ENCODE results near the gene SLC25A47.
"Not testable (repeated sequence)": the region's sequence is repeated elsewhere in the genome, so short reads cannot be mapped to it uniquely, and the experiment has no call there.

SLC25A47 gene

DNA sequence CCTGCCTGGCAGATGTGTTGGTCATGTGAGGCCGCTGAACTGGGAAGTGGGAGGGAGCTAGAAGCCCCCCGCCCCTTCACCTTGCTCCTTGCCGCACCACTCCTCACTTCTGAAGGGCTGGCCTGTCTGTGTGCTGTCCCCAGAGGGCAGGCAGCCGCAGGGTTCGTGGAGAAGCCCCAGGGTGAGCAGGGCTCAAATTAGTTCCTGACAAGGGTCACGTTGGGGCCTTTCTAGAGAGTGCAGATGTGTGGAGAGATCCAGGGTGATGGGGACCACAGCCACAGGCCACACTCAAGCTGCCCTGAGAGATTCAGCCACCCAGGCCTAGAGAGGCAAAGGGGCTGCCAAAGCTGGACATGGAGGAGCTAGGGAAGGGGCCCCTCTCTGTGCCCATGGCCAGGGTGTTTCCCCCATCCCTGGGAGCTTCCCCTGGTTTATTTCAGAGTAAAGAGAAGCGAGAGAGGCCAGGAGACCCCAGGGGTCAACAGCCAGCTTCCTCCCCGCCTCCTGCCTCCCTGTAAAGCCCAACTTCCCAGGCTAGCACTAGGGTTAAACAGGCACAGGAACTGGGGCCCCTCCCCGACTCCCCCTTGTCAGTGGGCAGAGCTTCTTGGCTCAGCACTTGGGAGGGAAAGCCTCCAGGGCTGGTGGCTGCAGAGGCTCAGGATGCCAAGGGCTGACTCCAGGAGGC, 33.1 kb upstream of the SLC25A47 start:
- DNase-seq (ENCODE audit: low spot score) = no peak

GRCh38 chr14:100290607-100291304, 32.4 kb upstream of the SLC25A47 start:
- DNase-seq (ENCODE audit: low spot score) = no peak

GRCh38 chr14:100291305-100292075, 31.6 kb upstream of the SLC25A47 start:
- no peak for DNase-seq (ENCODE audit: low spot score)

- DNase-seq (ENCODE audit: low spot score) = no peak
These were observed 30.8 kb upstream of the SLC25A47 start for GRCh38 chr14:100292301-100292775.

- DNase-seq (ENCODE audit: low spot score) = no peak
These were observed 30.2 kb upstream of the SLC25A47 start for GRCh38 chr14:100292776-100293461.

- no peak for DNase-seq (ENCODE audit: low spot score)
These were observed 29.5 kb upstream of the SLC25A47 start for GRCh38 chr14:100293497-100294212.

DNA sequence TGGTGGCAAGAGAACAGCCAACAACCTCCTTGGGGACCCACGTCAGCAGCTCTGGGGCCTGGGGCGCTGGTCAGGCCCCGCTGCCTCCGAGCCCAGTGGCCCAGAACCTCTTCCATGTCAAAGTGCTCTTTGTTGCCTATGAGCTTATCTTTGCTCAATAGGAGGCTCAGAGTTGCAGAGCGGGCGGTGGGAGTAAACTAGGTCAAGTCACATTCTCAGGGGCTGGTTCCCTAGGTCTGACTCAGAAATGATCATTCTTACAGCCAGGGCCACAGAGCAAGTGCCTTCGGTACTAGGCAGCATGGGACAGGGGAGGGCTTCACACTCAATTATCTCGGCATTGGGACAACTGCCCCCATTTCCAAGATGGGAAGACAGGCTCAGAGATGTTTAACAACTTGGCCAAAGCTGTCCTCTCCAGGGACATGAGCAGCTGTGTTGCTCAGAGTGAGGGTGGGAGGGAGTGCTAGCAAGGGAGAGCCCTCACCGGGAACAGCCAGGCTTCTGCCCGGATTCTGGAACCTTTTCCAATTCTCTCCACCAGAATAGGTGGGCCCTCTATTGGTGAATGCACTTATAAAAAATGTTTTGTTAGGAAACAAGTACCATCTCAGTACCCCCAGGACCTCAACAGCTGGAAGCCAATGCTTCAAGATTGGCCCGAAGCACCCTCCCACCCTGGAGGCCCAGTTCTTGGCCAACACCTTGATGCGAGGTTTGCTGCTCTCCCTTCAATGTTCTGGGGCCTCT, 28.8 kb upstream of the SLC25A47 start:
- DNase-seq (ENCODE audit: low spot score) = no peak

- no peak for DNase-seq (ENCODE audit: low spot score)
These were observed 28.2 kb upstream of the SLC25A47 start for GRCh38 chr14:100294963-100295330.

DNA sequence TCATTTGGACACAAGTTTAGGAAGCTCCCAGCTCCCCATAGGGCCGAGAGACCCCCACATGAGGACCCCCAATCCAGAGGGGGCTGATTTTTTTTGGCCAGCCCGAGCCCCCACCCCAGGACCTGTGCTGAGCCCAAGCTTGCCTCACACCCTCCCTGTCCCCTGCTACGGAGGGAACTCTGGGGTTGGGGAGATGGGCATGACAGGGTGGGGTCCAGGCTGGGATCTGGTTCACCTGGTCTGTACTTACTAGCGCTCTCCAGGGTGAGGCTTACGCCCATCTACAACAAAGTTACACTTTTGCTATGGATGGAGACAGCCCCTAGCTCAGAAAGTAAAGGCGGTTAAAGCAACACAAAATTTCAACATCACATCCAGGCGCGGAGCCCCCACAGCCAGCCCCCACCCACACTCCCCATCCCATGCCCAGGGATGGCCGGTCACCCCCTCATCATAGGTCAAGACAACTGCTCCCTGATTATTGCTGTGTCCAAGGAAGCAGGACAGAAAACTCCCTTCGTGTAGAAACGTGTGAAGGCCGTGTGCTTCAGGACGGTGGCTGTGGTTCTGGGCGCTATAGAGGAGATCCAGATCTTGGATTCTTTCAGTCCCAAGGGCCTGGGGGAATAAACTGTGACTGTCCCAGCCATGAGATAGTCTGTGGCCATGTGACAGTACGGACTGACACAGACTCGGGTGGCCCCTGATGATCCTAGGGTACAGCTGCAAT, 27.6 kb upstream of the SLC25A47 start:
- DNase-seq (ENCODE audit: low spot score) = no peak

- no peak for DNase-seq (ENCODE audit: low spot score)
These were observed 27.0 kb upstream of the SLC25A47 start for GRCh38 chr14:100296106-100296651.

DNA sequence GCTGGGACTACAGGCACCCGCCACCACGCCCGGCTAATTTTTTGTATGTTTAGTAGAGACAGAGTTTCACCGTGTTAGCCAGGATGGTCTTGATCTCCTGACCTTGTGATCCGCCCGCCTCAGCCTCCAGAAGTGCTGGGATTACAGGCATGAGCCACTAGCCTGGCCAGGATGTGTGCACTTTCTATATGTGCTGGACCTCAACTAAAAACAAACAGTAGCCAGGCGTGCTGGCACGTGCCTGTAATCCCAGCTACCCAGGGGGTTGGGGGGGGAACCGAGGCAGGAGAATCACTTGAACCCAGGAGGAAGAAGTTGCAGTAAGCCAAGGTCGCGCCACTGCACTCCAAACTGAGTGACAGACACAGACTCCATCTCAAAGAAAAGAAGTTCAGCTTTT, 26.4 kb upstream of the SLC25A47 start:
- DNase-seq (ENCODE audit: low spot score) = not testable (repeated sequence)

DNA sequence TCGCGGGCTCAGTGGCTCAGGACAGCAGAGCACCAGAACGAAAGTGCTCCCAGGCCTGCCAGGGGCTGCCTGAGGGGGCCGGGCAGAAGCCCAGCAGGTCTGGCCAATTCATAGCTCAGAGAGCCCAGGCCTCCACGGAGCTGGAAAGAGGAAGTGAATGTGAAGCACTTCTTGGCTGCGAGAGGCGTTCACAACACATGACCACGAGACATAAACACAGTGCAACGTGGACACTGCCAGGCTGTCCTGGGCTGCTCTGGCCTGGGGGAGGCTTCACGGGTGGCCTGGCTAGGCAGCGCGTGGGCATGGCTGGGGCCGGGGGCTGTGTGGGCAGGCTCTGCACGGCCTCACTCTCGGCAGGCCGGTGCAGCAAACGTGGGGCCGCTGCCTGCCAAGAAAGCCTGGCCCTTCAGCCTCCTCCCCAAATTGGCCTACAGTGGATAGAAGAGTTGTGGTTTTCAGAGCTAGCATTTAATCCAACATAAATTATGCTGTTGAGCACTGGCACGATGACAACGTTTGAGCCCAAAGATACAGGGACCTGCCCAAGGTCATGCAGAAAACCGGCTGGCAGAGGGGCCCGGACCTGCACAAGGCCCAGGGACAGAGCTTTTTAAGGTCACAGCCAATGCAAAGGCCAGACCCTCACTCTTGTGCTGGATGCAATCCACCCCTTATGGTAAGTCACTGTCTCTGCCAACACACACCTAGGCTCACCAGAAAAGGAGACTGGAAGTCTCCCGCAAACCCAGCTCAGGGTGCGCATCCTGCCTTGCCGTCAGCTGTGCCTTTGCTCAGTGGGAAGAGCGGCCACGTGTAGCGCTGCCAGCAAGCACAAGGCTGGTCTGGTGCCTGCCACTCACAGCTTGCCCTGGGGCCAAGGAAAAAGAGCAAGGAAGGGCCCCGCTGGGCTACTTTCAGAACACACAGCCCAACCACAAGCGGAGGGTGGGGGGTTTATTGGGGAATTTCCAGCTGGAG, 25.5 kb upstream of the SLC25A47 start:
- no peak for DNase-seq (ENCODE audit: low spot score)

- no peak for DNase-seq (ENCODE audit: low spot score)
These were observed 24.4 kb upstream of the SLC25A47 start for GRCh38 chr14:100298551-100299237.

DNA sequence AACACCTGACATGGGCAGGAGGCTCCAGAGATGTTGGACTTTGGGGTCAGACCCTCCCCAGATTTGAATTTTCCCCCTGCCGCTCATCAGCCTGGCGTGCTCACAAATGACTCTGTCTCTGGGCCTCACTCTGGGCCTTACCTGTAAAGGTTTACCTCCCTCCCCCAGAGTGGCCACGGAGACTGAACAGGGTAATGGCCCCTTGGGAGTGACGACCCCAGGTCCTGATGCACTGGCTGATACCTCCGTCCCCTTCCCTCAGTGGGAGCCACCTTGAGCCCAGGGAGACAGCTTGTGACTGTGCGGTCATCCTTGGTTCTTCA, 23.9 kb upstream of the SLC25A47 start:
- DNase-seq (ENCODE audit: low spot score) = no peak

GRCh38 chr14:100302616-100303015, 20.5 kb upstream of the SLC25A47 start:
- no peak for DNase-seq (ENCODE audit: low spot score)

DNA sequence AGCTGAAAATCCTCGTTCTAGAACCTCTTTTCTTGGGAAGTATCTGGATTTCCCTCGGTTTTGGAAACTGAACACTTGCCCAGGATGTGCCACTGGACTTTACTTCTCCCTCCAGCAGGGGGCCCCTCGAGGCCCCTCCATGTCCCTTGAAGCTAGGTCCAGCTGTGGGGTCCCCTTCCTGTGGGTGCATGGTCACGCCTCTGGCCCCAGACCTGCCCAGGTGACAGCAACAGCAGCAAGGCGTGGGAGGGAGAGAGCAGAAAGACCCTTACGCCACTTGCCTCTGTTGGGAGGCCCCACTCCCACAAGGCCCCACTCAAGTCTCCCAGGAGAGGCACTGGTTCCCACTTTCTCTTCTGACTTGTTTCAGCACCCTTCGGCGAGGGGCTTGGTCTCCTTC, 20.0 kb upstream of the SLC25A47 start:
- DNase-seq (ENCODE audit: low spot score) = no peak

DNA sequence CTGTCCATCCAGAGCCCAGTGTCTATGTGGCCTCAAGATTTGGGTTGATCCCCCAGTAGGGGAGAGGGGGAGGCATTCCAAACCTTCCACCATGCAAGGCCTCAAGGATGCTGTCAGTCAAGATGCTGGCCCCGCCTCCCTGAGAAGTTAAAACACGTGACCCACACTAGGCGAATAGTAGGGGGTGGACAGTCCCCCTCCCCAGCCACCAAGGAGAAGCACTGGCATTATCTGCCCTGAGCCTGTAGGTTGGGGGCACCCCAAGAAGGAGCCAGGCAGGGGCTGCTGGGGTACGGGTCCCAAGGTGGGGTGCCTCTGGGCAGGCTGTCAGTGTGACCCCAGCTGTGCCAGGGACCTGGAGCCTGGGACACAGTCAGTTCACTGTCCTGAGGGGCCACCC, 19.2 kb upstream of the SLC25A47 start:
- no peak for DNase-seq (ENCODE audit: low spot score)

GRCh38 chr14:100304825-100305323, 18.3 kb upstream of the SLC25A47 start:
- DNase-seq (ENCODE audit: low spot score) = no peak
